HS-27A (cell line): ENCODE measurements around the gene TMEM87A.
"Not testable (repeated sequence)": the region's sequence is repeated elsewhere in the genome, so short reads cannot be mapped to it uniquely, and the experiment has no call there.

Source experiments
- DNase-seq: peaks from one replicate; pipeline ENCODE4 v3.0.0-alpha.2; 2012; ENCODE audit warnings: low read depth, missing footprints

Gene TMEM87A

GRCh38 chr15:42272939-42273899 is at the start of gene TMEM87A, which contains the start of gene GANC:
TSS of gene TMEM87A (minus strand) at chr15:42273433. CDS start at chr15:42273398, 35 bp downstream.
TSS of gene GANC (plus strand) at chr15:42273201. CDS start at chr15:42274482, 1,281 bp downstream.
- peak; percentile 96 for DNase-seq

- no peak for DNase-seq
Measured at GRCh38 chr15:42319206-42319605, 46.0 kb upstream of the TMEM87A start.

- DNase-seq, result not testable (repeated sequence)
Measured at GRCh38 chr15:42316282-42316805, 43.1 kb upstream of the TMEM87A start.

- DNase-seq, result no peak
Measured at GRCh38 chr15:42315521-42315920, 42.3 kb upstream of the TMEM87A start.

GRCh38 chr15:42314818-42315217 is 41.6 kb upstream of the TMEM87A start:
- DNase-seq, result no peak

GRCh38 chr15:42313463-42313862 is 40.2 kb upstream of the TMEM87A start:
- DNase-seq, result no peak

- DNase-seq, result no peak
Measured at GRCh38 chr15:42306681-42307080, 33.4 kb upstream of the TMEM87A start.

- DNase-seq, result not testable (repeated sequence)
Measured at GRCh38 chr15:42301004-42301403, 27.8 kb upstream of the TMEM87A start.

GRCh38 chr15:42289166-42289565 is 15.9 kb upstream of the TMEM87A start:
- no peak for DNase-seq

- no peak for DNase-seq
Measured at GRCh38 chr15:42287931-42288330, 14.7 kb upstream of the TMEM87A start.

GRCh38 chr15:42286445-42287029 is 13.3 kb upstream of the TMEM87A start:
- no peak for DNase-seq

GRCh38 chr15:42285034-42285433 is 11.8 kb upstream of the TMEM87A start:
- DNase-seq, result no peak

- no peak for DNase-seq
Measured at GRCh38 chr15:42284551-42284950, 11.3 kb upstream of the TMEM87A start.

GRCh38 chr15:42283671-42284070 is 10.4 kb upstream of the TMEM87A start:
- DNase-seq, result no peak

- no peak for DNase-seq
Measured at GRCh38 chr15:42282926-42283325, 9.7 kb upstream of the TMEM87A start.

GRCh38 chr15:42282344-42282743 is 9.1 kb upstream of the TMEM87A start:
- DNase-seq, result no peak

GRCh38 chr15:42279234-42279723 is 6.0 kb upstream of the TMEM87A start:
- no peak for DNase-seq

- no peak for DNase-seq
Measured at GRCh38 chr15:42276762-42277161, 3.5 kb upstream of the TMEM87A start.

- DNase-seq, result no peak
Measured at GRCh38 chr15:42275780-42276391, 2.7 kb upstream of the TMEM87A start.

GRCh38 chr15:42274702-42274989 is 1.4 kb upstream of the TMEM87A start:
- DNase-seq, result no peak

GRCh38 chr15:42273900-42274701 is 868 bp upstream of the TMEM87A start:
- DNase-seq, result peak; percentile 39

GRCh38 chr15:42270996-42271395 is 2.2 kb downstream of the TMEM87A start:
- no peak for DNase-seq
